SK-N-SH treated with all-trans-retinoic acid at 6 μM for 48 hours (cell line): Measurements from ENCODE around the gene TEN1.

ENCODE experiments used
- ATAC-seq: fragments of 200-7000 bp; cut with Tn5 transposase; 3 replicates; pipeline ENCODE4 v1.9.1; 2020; ENCODE audit warnings: mild to moderate bottlenecking, moderate library complexity
- ARNTL ChIP-seq: fragments of 450-650 bp; formaldehyde crosslinking; IDR thresholded peaks from 2 replicates; pipeline ENCODE4 v1.5.0; 2020; ENCODE audit warnings: low read depth, mild to moderate bottlenecking, moderate library complexity, borderline replicate concordance
- BACH2 ChIP-seq: fragments of 250-450 bp; sonication (Bioruptor Pico); IDR thresholded peaks from 2 replicates; pipeline ENCODE4 v1.9.0; 2021; ENCODE audit warnings: mild to moderate bottlenecking, borderline replicate concordance
- CSDC2 ChIP-seq: fragments of 250-450 bp; sonication (Bioruptor Pico); IDR thresholded peaks from 2 replicates; pipeline ENCODE4 v1.5.0; 2020; ENCODE audit warnings: mild to moderate bottlenecking, moderate library complexity
- ESRRG ChIP-seq: fragments of 250-450 bp; sonication (Bioruptor Pico); IDR thresholded peaks from 2 replicates; pipeline ENCODE4 v1.6.1; 2021; ENCODE audit warnings: mild to moderate bottlenecking
- ISL1 ChIP-seq: fragments of 250-450 bp; sonication (Bioruptor Pico); IDR thresholded peaks from 2 replicates; pipeline ENCODE4 v2.1.2; 2022; ENCODE audit warnings: mild to moderate bottlenecking, moderate library complexity
- OSR1 ChIP-seq: fragments of 250-450 bp; sonication (Bioruptor Pico); IDR thresholded peaks from 2 replicates; pipeline ENCODE4 v1.8.0; 2022; ENCODE audit warnings: moderate library complexity, mild to moderate bottlenecking, inconsistent platforms
- POU6F1 ChIP-seq: fragments of 250-450 bp; sonication (Bioruptor Pico); IDR thresholded peaks from 2 replicates; pipeline ENCODE4 v1.8.0; 2021; ENCODE audit warnings: low read depth, mild to moderate bottlenecking, moderate library complexity, borderline replicate concordance
- PPARA ChIP-seq: fragments of 250-450 bp; sonication (Bioruptor Pico); IDR thresholded peaks from 2 replicates; pipeline ENCODE4 v1.5.0; 2020; ENCODE audit warnings: mild to moderate bottlenecking, borderline replicate concordance
- RARB ChIP-seq: fragments of 250-450 bp; sonication (Bioruptor Pico); IDR thresholded peaks from 2 replicates; pipeline ENCODE4 v1.8.0; 2021; ENCODE audit warnings: mild to moderate bottlenecking, moderate library complexity
- TOX ChIP-seq: fragments of 250-450 bp; sonication (Bioruptor Pico); IDR thresholded peaks from 2 replicates; pipeline ENCODE4 v1.8.0; 2021; ENCODE audit warnings: mild to moderate bottlenecking, moderate library complexity, borderline replicate concordance
- ZFP3 ChIP-seq: fragments of 250-450 bp; sonication (Bioruptor Pico); IDR thresholded peaks from 2 replicates; pipeline ENCODE4 v1.5.0; 2020; ENCODE audit warnings: mild to moderate bottlenecking, moderate library complexity
- ZFP30 ChIP-seq: fragments of 450-650 bp; formaldehyde crosslinking; IDR thresholded peaks from 2 replicates; pipeline ENCODE4 v1.5.0; 2022; ENCODE audit warnings: mild to moderate bottlenecking, moderate library complexity
- ZNF8 ChIP-seq: fragments of 450-650 bp; formaldehyde crosslinking; IDR thresholded peaks from 2 replicates; pipeline ENCODE4 v1.5.0; 2020; ENCODE audit warnings: mild to moderate bottlenecking, moderate library complexity
- TF ChIP-seq, protein P1 (sequence below): fragments of 250-450 bp; sonication (Bioruptor Pico); IDR thresholded peaks from 2 replicates; pipeline ENCODE4 v1.8.0; 2020; ENCODE audit warnings: mild to moderate bottlenecking, moderate library complexity, borderline replicate concordance
- TF ChIP-seq, protein P2 (sequence below): fragments of 250-450 bp; sonication (Bioruptor Pico); IDR thresholded peaks from 2 replicates; pipeline ENCODE4 v1.5.0; 2020; ENCODE audit warnings: mild to moderate bottlenecking, moderate library complexity
- TF ChIP-seq, protein P3 (sequence below): fragments of 250-450 bp; sonication (Bioruptor Pico); IDR thresholded peaks from 2 replicates; pipeline ENCODE4 v1.5.1; 2021; ENCODE audit warnings: mild to moderate bottlenecking, moderate library complexity

TEN1 gene

DNA sequence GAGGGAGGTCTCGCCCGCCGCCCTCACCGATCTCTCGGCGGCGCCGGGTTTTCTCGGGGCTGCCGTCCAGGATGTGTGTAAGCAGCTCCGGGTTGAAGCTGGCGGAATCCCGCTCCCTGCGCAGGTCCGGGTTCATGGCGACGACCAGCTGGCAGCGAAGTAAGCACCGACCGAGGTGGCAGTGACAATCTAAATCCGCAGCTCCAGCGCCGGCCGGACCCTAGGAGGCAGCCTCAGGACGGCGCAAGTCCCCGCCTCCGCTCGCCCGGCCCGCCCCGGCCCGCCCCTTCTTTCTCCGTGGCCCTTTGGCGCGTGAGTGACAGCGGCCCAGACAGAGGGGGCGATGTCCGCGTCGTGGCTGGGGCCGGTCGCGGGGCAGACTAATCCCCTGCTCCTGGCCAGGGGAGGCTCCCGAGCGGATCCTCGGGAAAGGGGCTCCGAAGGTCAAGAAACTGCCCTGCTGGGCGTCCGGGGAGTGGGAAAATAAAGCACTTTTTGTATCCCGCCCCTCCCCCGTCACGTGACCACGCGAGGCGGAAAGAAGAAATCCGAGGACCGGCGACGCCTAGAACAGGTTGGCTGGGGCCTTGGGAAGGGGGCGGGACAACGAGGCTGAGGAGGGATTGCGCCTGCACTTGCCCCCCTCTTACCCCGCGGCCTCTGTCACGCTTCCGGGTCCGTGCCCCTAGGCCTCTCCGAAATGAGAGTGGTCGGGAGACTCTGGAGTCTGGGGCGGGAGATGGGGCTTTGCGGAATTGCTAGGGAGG, at the start of gene TEN1, which contains the start of gene ACOX1:
TSS of gene TEN1 (plus strand) at position 303 of the 767 bp plus-strand sequence. CDS start 6,953 bp downstream, outside the sequence.
TSS of gene ACOX1 (minus strand) at position 229 of the 767 bp plus-strand sequence. CDS start at position 136, 93 bp downstream.
- TF ChIP-seq OSR1 (no peak), ISL1 (CRISPR knock-in tag) (no peak), ZFP30 (no peak), TOX (0 out of 2 replicates have a peak, but pooled peaks have one; percentile 24), ZFP3 (CRISPR knock-in tag) (peak; percentile 20; the same call in 1 of the 2 replicates), POU6F1 (CRISPR knock-in tag) (peak; percentile 59; the same call in 1 of the 2 replicates), CSDC2 (peak; percentile 52; the same call in 1 of the 2 replicates)
- TF ChIP-seq, protein P1, sequence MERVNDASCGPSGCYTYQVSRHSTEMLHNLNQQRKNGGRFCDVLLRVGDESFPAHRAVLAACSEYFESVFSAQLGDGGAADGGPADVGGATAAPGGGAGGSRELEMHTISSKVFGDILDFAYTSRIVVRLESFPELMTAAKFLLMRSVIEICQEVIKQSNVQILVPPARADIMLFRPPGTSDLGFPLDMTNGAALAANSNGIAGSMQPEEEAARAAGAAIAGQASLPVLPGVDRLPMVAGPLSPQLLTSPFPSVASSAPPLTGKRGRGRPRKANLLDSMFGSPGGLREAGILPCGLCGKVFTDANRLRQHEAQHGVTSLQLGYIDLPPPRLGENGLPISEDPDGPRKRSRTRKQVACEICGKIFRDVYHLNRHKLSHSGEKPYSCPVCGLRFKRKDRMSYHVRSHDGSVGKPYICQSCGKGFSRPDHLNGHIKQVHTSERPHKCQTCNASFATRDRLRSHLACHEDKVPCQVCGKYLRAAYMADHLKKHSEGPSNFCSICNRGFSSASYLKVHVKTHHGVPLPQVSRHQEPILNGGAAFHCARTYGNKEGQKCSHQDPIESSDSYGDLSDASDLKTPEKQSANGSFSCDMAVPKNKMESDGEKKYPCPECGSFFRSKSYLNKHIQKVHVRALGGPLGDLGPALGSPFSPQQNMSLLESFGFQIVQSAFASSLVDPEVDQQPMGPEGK (CRISPR knock-in tag), result peak; percentile 46; the same call in 1 of the 2 replicates
- peak; percentile 94 for ATAC-seq

- TF ChIP-seq TOX (no peak), ARNTL (CRISPR knock-in tag) (no peak), RARB (CRISPR knock-in tag) (no peak), ZFP30 (no peak)
- no peak for ATAC-seq
Measured at GRCh38 chr17:75931062-75931461, 48.0 kb upstream of the TEN1 start.

DNA sequence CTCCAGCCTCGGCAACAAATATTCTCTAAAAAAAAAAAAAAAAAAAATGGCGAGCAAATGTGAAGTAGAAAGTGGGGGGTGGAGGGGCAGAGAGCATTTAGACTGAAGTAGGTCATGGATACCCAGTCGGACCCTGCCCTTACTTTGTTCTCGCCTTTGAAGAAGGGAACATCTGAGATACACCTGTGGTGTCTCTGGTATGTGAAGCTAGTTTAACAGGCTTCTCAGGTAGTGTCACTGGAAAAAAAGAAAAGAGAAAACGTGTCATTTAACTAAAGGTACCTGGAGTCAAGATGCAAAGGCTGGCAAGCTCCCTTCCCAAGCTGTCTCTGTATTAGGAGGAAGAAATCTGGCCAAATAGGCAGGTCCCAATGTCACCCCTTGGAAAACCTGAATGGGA, 46.2 kb upstream of the TEN1 start:
- ATAC-seq, result no peak
- TF ChIP-seq, protein P2, sequence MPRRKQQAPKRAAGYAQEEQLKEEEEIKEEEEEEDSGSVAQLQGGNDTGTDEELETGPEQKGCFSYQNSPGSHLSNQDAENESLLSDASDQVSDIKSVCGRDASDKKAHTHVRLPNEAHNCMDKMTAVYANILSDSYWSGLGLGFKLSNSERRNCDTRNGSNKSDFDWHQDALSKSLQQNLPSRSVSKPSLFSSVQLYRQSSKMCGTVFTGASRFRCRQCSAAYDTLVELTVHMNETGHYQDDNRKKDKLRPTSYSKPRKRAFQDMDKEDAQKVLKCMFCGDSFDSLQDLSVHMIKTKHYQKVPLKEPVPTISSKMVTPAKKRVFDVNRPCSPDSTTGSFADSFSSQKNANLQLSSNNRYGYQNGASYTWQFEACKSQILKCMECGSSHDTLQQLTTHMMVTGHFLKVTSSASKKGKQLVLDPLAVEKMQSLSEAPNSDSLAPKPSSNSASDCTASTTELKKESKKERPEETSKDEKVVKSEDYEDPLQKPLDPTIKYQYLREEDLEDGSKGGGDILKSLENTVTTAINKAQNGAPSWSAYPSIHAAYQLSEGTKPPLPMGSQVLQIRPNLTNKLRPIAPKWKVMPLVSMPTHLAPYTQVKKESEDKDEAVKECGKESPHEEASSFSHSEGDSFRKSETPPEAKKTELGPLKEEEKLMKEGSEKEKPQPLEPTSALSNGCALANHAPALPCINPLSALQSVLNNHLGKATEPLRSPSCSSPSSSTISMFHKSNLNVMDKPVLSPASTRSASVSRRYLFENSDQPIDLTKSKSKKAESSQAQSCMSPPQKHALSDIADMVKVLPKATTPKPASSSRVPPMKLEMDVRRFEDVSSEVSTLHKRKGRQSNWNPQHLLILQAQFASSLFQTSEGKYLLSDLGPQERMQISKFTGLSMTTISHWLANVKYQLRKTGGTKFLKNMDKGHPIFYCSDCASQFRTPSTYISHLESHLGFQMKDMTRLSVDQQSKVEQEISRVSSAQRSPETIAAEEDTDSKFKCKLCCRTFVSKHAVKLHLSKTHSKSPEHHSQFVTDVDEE (CRISPR knock-in tag), result no peak
- TF ChIP-seq, protein P3, sequence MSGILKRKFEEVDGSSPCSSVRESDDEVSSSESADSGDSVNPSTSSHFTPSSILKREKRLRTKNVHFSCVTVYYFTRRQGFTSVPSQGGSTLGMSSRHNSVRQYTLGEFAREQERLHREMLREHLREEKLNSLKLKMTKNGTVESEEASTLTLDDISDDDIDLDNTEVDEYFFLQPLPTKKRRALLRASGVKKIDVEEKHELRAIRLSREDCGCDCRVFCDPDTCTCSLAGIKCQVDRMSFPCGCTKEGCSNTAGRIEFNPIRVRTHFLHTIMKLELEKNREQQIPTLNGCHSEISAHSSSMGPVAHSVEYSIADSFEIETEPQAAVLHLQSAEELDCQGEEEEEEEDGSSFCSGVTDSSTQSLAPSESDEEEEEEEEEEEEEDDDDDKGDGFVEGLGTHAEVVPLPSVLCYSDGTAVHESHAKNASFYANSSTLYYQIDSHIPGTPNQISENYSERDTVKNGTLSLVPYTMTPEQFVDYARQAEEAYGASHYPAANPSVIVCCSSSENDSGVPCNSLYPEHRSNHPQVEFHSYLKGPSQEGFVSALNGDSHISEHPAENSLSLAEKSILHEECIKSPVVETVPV (CRISPR knock-in tag), result no peak
- TF ChIP-seq, protein P1 (CRISPR knock-in tag), result no peak
- TF ChIP-seq RARB (CRISPR knock-in tag), result no peak
- no peak for TF ChIP-seq POU6F1 (CRISPR knock-in tag)
- TF ChIP-seq ARNTL (CRISPR knock-in tag), result no peak
- TF ChIP-seq ESRRG (CRISPR knock-in tag), result no peak
- TF ChIP-seq PPARA (CRISPR knock-in tag), result no peak
- no peak for TF ChIP-seq BACH2 (CRISPR knock-in tag)
- no peak for TF ChIP-seq ZNF8 (CRISPR knock-in tag)
- TF ChIP-seq, all 23 proteins: peak for 0
